ENCODE measurements around the gene FBP2. TPM values are rescaled to one million over a fixed set of nuclear protein-coding genes. Genes with fewer than 3 reads are reported as not detected.
"Not testable (repeated sequence)": the region's sequence is repeated elsewhere in the genome, so short reads cannot be mapped to it uniquely, and the experiment has no call there.

FBP2 gene
- total RNA-seq, 1 experiment from 2014 or later = not detected

DNA sequence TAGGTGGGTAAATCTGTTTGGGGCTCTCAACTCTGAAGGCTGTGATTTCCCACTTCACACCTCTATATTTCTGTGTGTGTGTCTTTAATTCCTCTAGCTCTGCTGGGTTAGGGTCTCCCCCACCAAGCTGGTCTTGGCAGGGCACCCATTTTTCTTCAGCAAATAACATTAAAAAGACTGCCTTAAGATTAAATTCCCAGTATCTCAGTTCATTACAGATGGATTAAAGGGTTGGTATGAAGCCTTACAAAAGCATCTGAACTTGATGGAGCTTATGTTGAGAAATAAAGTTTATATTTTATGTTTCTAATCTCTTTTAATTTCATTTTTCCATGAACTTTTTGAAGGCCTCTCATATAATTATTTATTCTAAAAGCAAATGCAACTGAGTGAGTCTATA is 27.1 kb downstream of the FBP2 start:
- H3K27me3 Mint-ChIP-seq (ENCODE audit: low read depth) = no peaks in the 10 kb centered on the region
- peaks cover 14% of the 10 kb centered on the region for H3K4me1 Mint-ChIP-seq
- ChIA-PET CTCF (no interaction called here), POLR2A (no interaction called here)
- H3K36me3 Mint-ChIP-seq = peaks cover 29% of the 10 kb centered on the region
- TF ChIP-seq E2F1 (CRISPR knock-in tag; IDR thresholded peaks at IDR 0.05) = no peak
- TF ChIP-seq SMAD3 (CRISPR knock-in tag; IDR thresholded peaks at IDR 0.05; ENCODE audit: borderline replicate concordance) = no peak
- TF ChIP-seq, protein P1, sequence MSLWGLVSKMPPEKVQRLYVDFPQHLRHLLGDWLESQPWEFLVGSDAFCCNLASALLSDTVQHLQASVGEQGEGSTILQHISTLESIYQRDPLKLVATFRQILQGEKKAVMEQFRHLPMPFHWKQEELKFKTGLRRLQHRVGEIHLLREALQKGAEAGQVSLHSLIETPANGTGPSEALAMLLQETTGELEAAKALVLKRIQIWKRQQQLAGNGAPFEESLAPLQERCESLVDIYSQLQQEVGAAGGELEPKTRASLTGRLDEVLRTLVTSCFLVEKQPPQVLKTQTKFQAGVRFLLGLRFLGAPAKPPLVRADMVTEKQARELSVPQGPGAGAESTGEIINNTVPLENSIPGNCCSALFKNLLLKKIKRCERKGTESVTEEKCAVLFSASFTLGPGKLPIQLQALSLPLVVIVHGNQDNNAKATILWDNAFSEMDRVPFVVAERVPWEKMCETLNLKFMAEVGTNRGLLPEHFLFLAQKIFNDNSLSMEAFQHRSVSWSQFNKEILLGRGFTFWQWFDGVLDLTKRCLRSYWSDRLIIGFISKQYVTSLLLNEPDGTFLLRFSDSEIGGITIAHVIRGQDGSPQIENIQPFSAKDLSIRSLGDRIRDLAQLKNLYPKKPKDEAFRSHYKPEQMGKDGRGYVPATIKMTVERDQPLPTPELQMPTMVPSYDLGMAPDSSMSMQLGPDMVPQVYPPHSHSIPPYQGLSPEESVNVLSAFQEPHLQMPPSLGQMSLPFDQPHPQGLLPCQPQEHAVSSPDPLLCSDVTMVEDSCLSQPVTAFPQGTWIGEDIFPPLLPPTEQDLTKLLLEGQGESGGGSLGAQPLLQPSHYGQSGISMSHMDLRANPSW (CRISPR knock-in tag; conservative IDR thresholded peaks at IDR 0.05; ENCODE audit: low read depth) = no peak
- no peak overlapping the region for H3K27ac Mint-ChIP-seq
- DNase-seq (ENCODE audit: low spot score) (no peak), ATAC-seq (no peak)
- peaks cover 11% of the 10 kb centered on the region for H3K9me3 Mint-ChIP-seq
- H3K4me3 Mint-ChIP-seq = no peak overlapping the region

- H3K4me1 Mint-ChIP-seq; H3K27me3 Mint-ChIP-seq (ENCODE audit: low read depth); POLR2A ChIA-PET; DNase-seq (ENCODE audit: low spot score); H3K4me3 Mint-ChIP-seq; H3K27ac Mint-ChIP-seq; ATAC-seq: not testable (repeated sequence)
- H3K9me3 Mint-ChIP-seq = peaks cover 11% of the 10 kb centered on the region
- H3K36me3 Mint-ChIP-seq = peaks cover 29% of the 10 kb centered on the region
- CTCF ChIA-PET = interaction anchor here (0.6 kb wide), 1 partner anchor 32 kb away, joined by 3 read pairs; no protein-coding TSS in a partner anchor
Measured at GRCh38 chr9:94564279-94564678, 29.3 kb downstream of the FBP2 start.

- Mint-ChIP-seq H3K36me3 (peaks cover 29% of the 10 kb centered on the region), H3K9me3 (peaks cover 11% of the 10 kb centered on the region), H3K4me1 (no peaks in the 10 kb centered on the region), H3K27me3 (ENCODE audit: low read depth) (no peaks in the 10 kb centered on the region), H3K27ac (no peak overlapping the region), H3K4me3 (no peak overlapping the region)
- ChIA-PET CTCF (no interaction called here), POLR2A (no interaction called here)
- ATAC-seq = no peak
- DNase-seq (ENCODE audit: low spot score) = no peak
- TF ChIP-seq CDX4 (CRISPR knock-in tag; IDR thresholded peaks at IDR 0.05; ENCODE audit: borderline replicate concordance) (no peak), NFATC4 (CRISPR knock-in tag; IDR thresholded peaks at IDR 0.05) (no peak), KAT7 (CRISPR knock-in tag; IDR thresholded peaks at IDR 0.05; ENCODE audit: borderline replicate concordance) (no peak), HMGA2 (CRISPR knock-in tag; IDR thresholded peaks at IDR 0.05) (no peak), ZNF671 (CRISPR knock-in tag; IDR thresholded peaks at IDR 0.05) (no peak), TEAD1 (CRISPR knock-in tag; IDR thresholded peaks at IDR 0.05) (no peak), ELF4 (CRISPR knock-in tag; IDR thresholded peaks at IDR 0.05; ENCODE audit: low read depth) (no peak), JAZF1 (CRISPR knock-in tag; IDR thresholded peaks at IDR 0.05) (no peak), TP53 (CRISPR knock-in tag; IDR thresholded peaks at IDR 0.05) (no peak), CREB1 (CRISPR knock-in tag; IDR thresholded peaks at IDR 0.05) (no peak), PREB (CRISPR knock-in tag; IDR thresholded peaks at IDR 0.05; ENCODE audit: borderline replicate concordance) (no peak), RORB (CRISPR knock-in tag; IDR thresholded peaks at IDR 0.05) (no peak), SMAD3 (CRISPR knock-in tag; IDR thresholded peaks at IDR 0.05; ENCODE audit: borderline replicate concordance) (no peak)
- TF ChIP-seq, protein P2, sequence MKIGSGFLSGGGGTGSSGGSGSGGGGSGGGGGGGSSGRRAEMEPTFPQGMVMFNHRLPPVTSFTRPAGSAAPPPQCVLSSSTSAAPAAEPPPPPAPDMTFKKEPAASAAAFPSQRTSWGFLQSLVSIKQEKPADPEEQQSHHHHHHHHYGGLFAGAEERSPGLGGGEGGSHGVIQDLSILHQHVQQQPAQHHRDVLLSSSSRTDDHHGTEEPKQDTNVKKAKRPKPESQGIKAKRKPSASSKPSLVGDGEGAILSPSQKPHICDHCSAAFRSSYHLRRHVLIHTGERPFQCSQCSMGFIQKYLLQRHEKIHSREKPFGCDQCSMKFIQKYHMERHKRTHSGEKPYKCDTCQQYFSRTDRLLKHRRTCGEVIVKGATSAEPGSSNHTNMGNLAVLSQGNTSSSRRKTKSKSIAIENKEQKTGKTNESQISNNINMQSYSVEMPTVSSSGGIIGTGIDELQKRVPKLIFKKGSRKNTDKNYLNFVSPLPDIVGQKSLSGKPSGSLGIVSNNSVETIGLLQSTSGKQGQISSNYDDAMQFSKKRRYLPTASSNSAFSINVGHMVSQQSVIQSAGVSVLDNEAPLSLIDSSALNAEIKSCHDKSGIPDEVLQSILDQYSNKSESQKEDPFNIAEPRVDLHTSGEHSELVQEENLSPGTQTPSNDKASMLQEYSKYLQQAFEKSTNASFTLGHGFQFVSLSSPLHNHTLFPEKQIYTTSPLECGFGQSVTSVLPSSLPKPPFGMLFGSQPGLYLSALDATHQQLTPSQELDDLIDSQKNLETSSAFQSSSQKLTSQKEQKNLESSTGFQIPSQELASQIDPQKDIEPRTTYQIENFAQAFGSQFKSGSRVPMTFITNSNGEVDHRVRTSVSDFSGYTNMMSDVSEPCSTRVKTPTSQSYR (CRISPR knock-in tag; IDR thresholded peaks at IDR 0.05) = no peak
- TF ChIP-seq, protein P3, sequence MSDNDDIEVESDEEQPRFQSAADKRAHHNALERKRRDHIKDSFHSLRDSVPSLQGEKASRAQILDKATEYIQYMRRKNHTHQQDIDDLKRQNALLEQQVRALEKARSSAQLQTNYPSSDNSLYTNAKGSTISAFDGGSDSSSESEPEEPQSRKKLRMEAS (CRISPR knock-in tag; IDR thresholded peaks at IDR 0.05) = no peak
- TF ChIP-seq, protein P4, sequence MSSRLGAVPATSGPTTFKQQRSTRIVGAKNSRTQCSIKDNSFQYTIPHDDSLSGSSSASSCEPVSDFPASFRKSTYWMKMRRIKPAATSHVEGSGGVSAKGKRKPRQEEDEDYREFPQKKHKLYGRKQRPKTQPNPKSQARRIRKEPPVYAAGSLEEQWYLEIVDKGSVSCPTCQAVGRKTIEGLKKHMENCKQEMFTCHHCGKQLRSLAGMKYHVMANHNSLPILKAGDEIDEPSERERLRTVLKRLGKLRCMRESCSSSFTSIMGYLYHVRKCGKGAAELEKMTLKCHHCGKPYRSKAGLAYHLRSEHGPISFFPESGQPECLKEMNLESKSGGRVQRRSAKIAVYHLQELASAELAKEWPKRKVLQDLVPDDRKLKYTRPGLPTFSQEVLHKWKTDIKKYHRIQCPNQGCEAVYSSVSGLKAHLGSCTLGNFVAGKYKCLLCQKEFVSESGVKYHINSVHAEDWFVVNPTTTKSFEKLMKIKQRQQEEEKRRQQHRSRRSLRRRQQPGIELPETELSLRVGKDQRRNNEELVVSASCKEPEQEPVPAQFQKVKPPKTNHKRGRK (CRISPR knock-in tag; IDR thresholded peaks at IDR 0.05; ENCODE audit: borderline replicate concordance) = no peak
- TF ChIP-seq, protein P5, sequence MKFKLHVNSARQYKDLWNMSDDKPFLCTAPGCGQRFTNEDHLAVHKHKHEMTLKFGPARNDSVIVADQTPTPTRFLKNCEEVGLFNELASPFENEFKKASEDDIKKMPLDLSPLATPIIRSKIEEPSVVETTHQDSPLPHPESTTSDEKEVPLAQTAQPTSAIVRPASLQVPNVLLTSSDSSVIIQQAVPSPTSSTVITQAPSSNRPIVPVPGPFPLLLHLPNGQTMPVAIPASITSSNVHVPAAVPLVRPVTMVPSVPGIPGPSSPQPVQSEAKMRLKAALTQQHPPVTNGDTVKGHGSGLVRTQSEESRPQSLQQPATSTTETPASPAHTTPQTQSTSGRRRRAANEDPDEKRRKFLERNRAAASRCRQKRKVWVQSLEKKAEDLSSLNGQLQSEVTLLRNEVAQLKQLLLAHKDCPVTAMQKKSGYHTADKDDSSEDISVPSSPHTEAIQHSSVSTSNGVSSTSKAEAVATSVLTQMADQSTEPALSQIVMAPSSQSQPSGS (CRISPR knock-in tag; IDR thresholded peaks at IDR 0.05; ENCODE audit: borderline replicate concordance, low read depth) = no peak
Measured at GRCh38 chr9:94563548-94563947, 30.1 kb downstream of the FBP2 start.

Measured in WTC11 (cell line).